Naive thymus-derived CD4-positive, alpha-beta T cell (primary cell): Measurements from ENCODE around the gene WWC2. TPM values are rescaled to one million over a fixed set of nuclear protein-coding genes. Genes with fewer than 3 reads are reported as not detected.

Source experiments
- ATAC-seq: fragments of 150-1000 bp; cut with Tn5 transposase; 2 replicates; pipeline ENCODE4 v1.10.0; 2021; ENCODE audit warnings: mild to moderate bottlenecking, moderate library complexity
- CTCF ChIA-PET: fragments of 350-600 bp; sonication (Branson Sonifier 250); formaldehyde crosslinking; loops from one replicate; lab custom pipeline; 2021; ENCODE audit warnings: antibody characterized with exemption; lab: Charles Lee
- POLR2A ChIA-PET: fragments of 350-600 bp; sonication (Branson Sonifier 250); formaldehyde crosslinking; loops from one replicate; lab custom pipeline; 2021; ENCODE audit warnings: antibody characterized with exemption, inconsistent platforms; lab: Charles Lee
- DNase-seq, 9 donors: peaks; one replicate each; pipeline versions ENCODE4 v3.0.0 to v3.0.0-alpha.2; 2020 to 2022; ENCODE audit warnings: mixed read lengths in 1 of 9
- H3K27ac ChIP-seq: one replicate; pipeline ENCODE4 v1.7.0; 2013; ENCODE audit warnings: mild to moderate bottlenecking, low read depth, low read length, moderate library complexity
- H3K27me3 ChIP-seq, 2 donors: one replicate each; pipeline ENCODE4 v1.7.0; 2013; ENCODE audit warnings: low read length in 2 of 2, mild to moderate bottlenecking in 2 of 2, moderate library complexity in 2 of 2; ENCODE audit not compliant: control insufficient read depth in 2 of 2, insufficient read depth in 2 of 2
- H3K36me3 ChIP-seq, 3 experiments: 1 replicate in 2 of 3; 2 replicates in 1 of 3; pipeline ENCODE4 v1.7.0; 2013; ENCODE audit warnings: low read length in 3 of 3, mild to moderate bottlenecking in 3 of 3, moderate library complexity in 1 of 3; ENCODE audit not compliant: insufficient read depth in 3 of 3, control insufficient read depth in 2 of 3
- H3K4me1 ChIP-seq, 2 donors: one replicate each; pipeline ENCODE4 v1.7.0; 2013; ENCODE audit warnings: low read length in 2 of 2, mild to moderate bottlenecking in 2 of 2, moderate library complexity in 1 of 2; ENCODE audit not compliant: control insufficient read depth in 2 of 2, insufficient read depth in 2 of 2
- H3K4me3 ChIP-seq: 2 replicates; pipeline ENCODE4 v1.7.0; 2013; ENCODE audit warnings: mild to moderate bottlenecking, low read length
- H3K9me3 ChIP-seq, 3 experiments: 1 replicate in 2 of 3; 2 replicates in 1 of 3; pipeline ENCODE4 v1.7.0; 2013; ENCODE audit warnings: low read length in 3 of 3; ENCODE audit not compliant: control insufficient read depth in 2 of 3
- H3K27ac Mint-ChIP-seq, 9 donors: one replicate each; pipeline ENCODE4 v1.8.0; 2020 to 2022; ENCODE audit warnings: mixed read lengths in 9 of 9, mild to moderate bottlenecking in 8 of 9, moderate library complexity in 5 of 9, inconsistent platforms in 2 of 9
- H3K27me3 Mint-ChIP-seq, 5 donors: one replicate each; pipeline ENCODE4 v1.8.0; 2021 to 2022; ENCODE audit warnings: mixed read lengths in 5 of 5, mild to moderate bottlenecking in 1 of 5
- H3K36me3 Mint-ChIP-seq, 5 donors: one replicate each; pipeline ENCODE4 v1.8.0; 2020 to 2022; ENCODE audit warnings: mixed read lengths in 5 of 5, mild to moderate bottlenecking in 3 of 5, inconsistent platforms in 1 of 5
- H3K4me1 Mint-ChIP-seq, 7 donors: one replicate each; pipeline ENCODE4 v1.8.0; 2020 to 2022; ENCODE audit warnings: mixed read lengths in 7 of 7, mild to moderate bottlenecking in 3 of 7, inconsistent platforms in 1 of 7
- H3K4me3 Mint-ChIP-seq, 10 donors: one replicate each; pipeline ENCODE4 v1.8.0; 2020 to 2022; ENCODE audit warnings: mild to moderate bottlenecking in 10 of 10, mixed read lengths in 10 of 10, moderate library complexity in 6 of 10, inconsistent platforms in 2 of 10
- H3K9me3 Mint-ChIP-seq, 11 donors: one replicate each; pipeline ENCODE4 v1.8.0; 2020 to 2022; ENCODE audit warnings: mixed read lengths in 11 of 11, mild to moderate bottlenecking in 4 of 11, inconsistent platforms in 1 of 11, moderate library complexity in 1 of 11
- intact Hi-C, 2 donors: fragments of 100-400 bp; cut with micrococcal nuclease; formaldehyde crosslinking; loops; one replicate each; pipeline ENCODE4 v1.15.1; 2023
- polyA plus RNA-seq, 2 donors: library from polyadenylated mRNA; unstranded; fragments of 300-500 nt; fragmentation: Illumina TruSeq; gene quantifications; one replicate each; pipeline ENCODE4 v1.2.3, GENCODE V29; 2021
- total RNA-seq, 6 experiments: library from RNA in 5 of 6; stranded (reverse) in 5 of 6; gene quantifications; 1 replicate in 5 of 6; 2 replicates in 1 of 6; pipeline ENCODE4 v1.2.3 and lab custom pipeline; 2021 to 2026

WWC2 gene
- total and polyA plus RNA-seq, 7 experiments from 2014 or later = 0.07 to 13.8 (median 9.9) TPM

- intact Hi-C loops = loop anchor here in 1 of 2 donors (2.0 to 5.0 kb wide), 2 partner anchors 45 to 69 kb away; partner anchors contain the start of gene WWC2
- no peak for DNase-seq
Observed at GRCh38 chr4:183141997-183142396, 42.9 kb downstream of the WWC2 start.

GRCh38 chr4:183142571-183143550, 43.8 kb downstream of the WWC2 start:
- intact Hi-C loops = loop anchor here in 1 of 2 donors (2.0 to 5.0 kb wide), 2 partner anchors 46 to 70 kb away; partner anchors contain the start of gene WWC2
- ChIA-PET CTCF (interaction anchor here (1.6 kb wide), 1 partner anchor 69 kb away, joined by 7 read pairs; no protein-coding TSS in a partner anchor), POLR2A (no interaction called here)
- peaks cover 0 to 31% (median 13%) of the 10 kb centered on the region in 7 donors for H3K4me1 Mint-ChIP-seq
- Histone ChIP-seq H3K36me3 (no peaks in the 10 kb centered on the region), H3K4me3 (no peak overlapping the region), H3K4me1 (no peaks in the 10 kb centered on the region), H3K9me3 (no peaks in the 10 kb centered on the region), H3K27me3 (no peaks in the 10 kb centered on the region), H3K27ac (no peak overlapping the region)
- no peak for ATAC-seq
- H3K4me3 Mint-ChIP-seq = no peak overlapping the region
- H3K27me3 Mint-ChIP-seq = peaks cover 0 to 12% (median 0%) of the 10 kb centered on the region in 5 donors
- no peak overlapping the region for H3K27ac Mint-ChIP-seq
- peaks cover 0 to 4% (median 0%) of the 10 kb centered on the region in 5 donors for H3K36me3 Mint-ChIP-seq
- no peaks in the 10 kb centered on the region for H3K9me3 Mint-ChIP-seq
- no peak for DNase-seq

More at GRCh38 chr4:183141997-183142396, 42.9 kb downstream of the WWC2 start:
- Mint-ChIP-seq H3K27ac (no peak overlapping the region), H3K4me3 (no peak overlapping the region), H3K27me3 (peaks cover 0 to 12% (median 0%) of the 10 kb centered on the region in 5 donors), H3K36me3 (peaks cover 0 to 4% (median 0%) of the 10 kb centered on the region in 5 donors), H3K4me1 (peaks cover 0 to 31% (median 13%) of the 10 kb centered on the region in 7 donors), H3K9me3 (no peaks in the 10 kb centered on the region)
- CTCF ChIA-PET = interaction anchor here (1.6 kb wide), 1 partner anchor 68 kb away, joined by 7 read pairs; no protein-coding TSS in a partner anchor
- ATAC-seq = no peak
- no peaks in the 10 kb centered on the region for H3K4me1 ChIP-seq
- H3K27me3 ChIP-seq = no peaks in the 10 kb centered on the region
- no peak overlapping the region for H3K4me3 ChIP-seq
- H3K27ac ChIP-seq = no peak overlapping the region
- no peaks in the 10 kb centered on the region for H3K36me3 ChIP-seq
- POLR2A ChIA-PET = no interaction called here
- no peaks in the 10 kb centered on the region for H3K9me3 ChIP-seq

- Histone ChIP-seq H3K9me3 (no peaks in the 10 kb centered on the region), H3K4me3 (no peak overlapping the region), H3K27ac (no peak overlapping the region), H3K36me3 (no peaks in the 10 kb centered on the region), H3K27me3 (no peaks in the 10 kb centered on the region), H3K4me1 (no peaks in the 10 kb centered on the region)
- peaks cover 0 to 27% (median 11%) of the 10 kb centered on the region in 7 donors for H3K4me1 Mint-ChIP-seq
- no peaks in the 10 kb centered on the region for H3K36me3 Mint-ChIP-seq
- DNase-seq (no peak), ATAC-seq (no peak)
- POLR2A ChIA-PET = no interaction called here
- CTCF ChIA-PET = no interaction called here
- intact Hi-C loops = loop anchor here in 1 of 2 donors (5.0 kb wide), 1 partner anchor 47 kb away; the partner anchor contains the start of gene WWC2
- no peak overlapping the region for H3K4me3 Mint-ChIP-seq
- peaks cover 0 to 12% (median 0%) of the 10 kb centered on the region in 5 donors for H3K27me3 Mint-ChIP-seq
- H3K9me3 Mint-ChIP-seq = no peaks in the 10 kb centered on the region
- no peak overlapping the region for H3K27ac Mint-ChIP-seq
Observed at GRCh38 chr4:183144787-183145186, 45.7 kb downstream of the WWC2 start.

- ChIA-PET CTCF (no interaction called here), POLR2A (interaction anchor here (0.6 kb wide), 1 partner anchor 23 kb away, joined by 3 read pairs; no protein-coding TSS in a partner anchor)
- Histone ChIP-seq H3K4me1 (no peaks in the 10 kb centered on the region), H3K9me3 (no peaks in the 10 kb centered on the region), H3K36me3 (no peaks in the 10 kb centered on the region), H3K4me3 (no peak overlapping the region), H3K27ac (no peak overlapping the region), H3K27me3 (no peaks in the 10 kb centered on the region)
- Mint-ChIP-seq H3K9me3 (no peaks in the 10 kb centered on the region), H3K27ac (peak overlapping the region in 1 of 9 donors; percentile 11), H3K4me3 (no peak overlapping the region), H3K27me3 (peaks cover 0 to 12% (median 0%) of the 10 kb centered on the region in 5 donors), H3K36me3 (no peaks in the 10 kb centered on the region), H3K4me1 (peaks cover 0 to 27% (median 7%) of the 10 kb centered on the region in 7 donors)
- intact Hi-C loops = no loop called here
- no peak for ATAC-seq
- no peak for DNase-seq
Observed at GRCh38 chr4:183145773-183146172, 46.7 kb downstream of the WWC2 start.

GRCh38 chr4:183146478-183146877, 47.4 kb downstream of the WWC2 start:
- intact Hi-C loops = no loop called here
- H3K4me3 Mint-ChIP-seq = no peak overlapping the region
- CTCF ChIA-PET = interaction anchor here (0.8 kb wide), 1 partner anchor 116 kb away, joined by 3 read pairs; no protein-coding TSS in a partner anchor
- peaks cover 0 to 27% (median 7%) of the 10 kb centered on the region in 7 donors for H3K4me1 Mint-ChIP-seq
- DNase-seq (no peak), ATAC-seq (no peak)
- POLR2A ChIA-PET = no interaction called here
- no peaks in the 10 kb centered on the region for H3K27me3 ChIP-seq
- H3K27me3 Mint-ChIP-seq = peaks cover 0 to 12% (median 0%) of the 10 kb centered on the region in 5 donors
- no peaks in the 10 kb centered on the region for H3K36me3 Mint-ChIP-seq
- no peaks in the 10 kb centered on the region for H3K9me3 ChIP-seq
- H3K4me3 ChIP-seq = no peak overlapping the region
- no peaks in the 10 kb centered on the region for H3K36me3 ChIP-seq
- H3K4me1 ChIP-seq = no peaks in the 10 kb centered on the region
- no peak overlapping the region for H3K27ac ChIP-seq
- peak overlapping the region in 1 of 9 donors; percentile 11 for H3K27ac Mint-ChIP-seq
- no peaks in the 10 kb centered on the region for H3K9me3 Mint-ChIP-seq

- Mint-ChIP-seq H3K4me3 (no peak overlapping the region), H3K36me3 (no peaks in the 10 kb centered on the region), H3K27me3 (peaks cover 0 to 10% (median 0%) of the 10 kb centered on the region in 5 donors), H3K27ac (no peak overlapping the region), H3K9me3 (no peaks in the 10 kb centered on the region), H3K4me1 (peaks cover 0 to 21% (median 5%) of the 10 kb centered on the region in 7 donors)
- DNase-seq = no peak
- H3K27ac ChIP-seq = no peak overlapping the region
- no peaks in the 10 kb centered on the region for H3K9me3 ChIP-seq
- intact Hi-C loops = no loop called here
- H3K36me3 ChIP-seq = no peaks in the 10 kb centered on the region
- CTCF ChIA-PET = interaction anchor here (0.8 kb wide), 1 partner anchor 115 kb away, joined by 3 read pairs; no protein-coding TSS in a partner anchor
- no peaks in the 10 kb centered on the region for H3K4me1 ChIP-seq
- POLR2A ChIA-PET = no interaction called here
- no peaks in the 10 kb centered on the region for H3K27me3 ChIP-seq
- no peak overlapping the region for H3K4me3 ChIP-seq
- ATAC-seq = no peak
Observed at GRCh38 chr4:183147196-183147595, 48.1 kb downstream of the WWC2 start.
